ENCODE results near the gene CFAP92.
A peak's percentile ranks its signal among the peaks of the same experiment; 100 is the strongest.

The CFAP92 gene

DNA sequence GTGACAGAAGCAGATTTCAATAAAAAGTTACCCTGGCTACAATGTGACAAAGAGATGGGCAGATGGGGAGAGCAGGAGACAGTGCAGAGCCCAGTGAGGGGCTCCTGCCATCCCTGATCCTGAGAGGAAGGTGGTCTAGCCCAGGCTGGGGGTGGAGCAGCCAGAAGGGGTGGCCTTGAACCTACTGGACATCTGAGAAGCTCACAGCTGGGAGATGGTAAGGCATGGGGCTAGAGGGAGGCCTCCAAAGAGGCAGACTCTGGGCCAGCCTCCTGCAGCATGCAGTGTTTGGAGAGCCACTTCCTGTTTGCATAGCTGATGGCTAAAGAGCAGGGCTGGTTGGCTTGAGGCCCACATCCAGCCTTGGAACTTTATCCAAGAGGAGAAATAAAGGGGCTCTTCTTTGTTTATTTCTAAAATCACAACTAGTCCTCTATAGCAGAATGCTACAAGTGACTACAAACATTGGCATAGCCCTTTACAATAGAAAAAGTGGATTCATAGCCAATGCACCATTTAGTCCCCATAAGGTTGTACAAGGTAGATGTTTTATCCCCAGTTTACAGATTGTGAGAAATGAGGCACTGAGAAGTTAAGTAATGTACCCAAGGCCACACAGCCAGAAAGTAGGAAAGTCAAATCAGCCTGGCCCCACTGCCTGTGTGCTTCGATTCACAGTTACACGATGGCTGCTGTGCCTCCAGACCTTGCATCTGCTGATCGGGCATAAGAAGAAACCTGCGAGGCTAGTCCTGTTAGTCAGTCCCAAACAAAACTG, 11.8 kb upstream of the CFAP92 start:
- DNase-seq, result no peak

DNA sequence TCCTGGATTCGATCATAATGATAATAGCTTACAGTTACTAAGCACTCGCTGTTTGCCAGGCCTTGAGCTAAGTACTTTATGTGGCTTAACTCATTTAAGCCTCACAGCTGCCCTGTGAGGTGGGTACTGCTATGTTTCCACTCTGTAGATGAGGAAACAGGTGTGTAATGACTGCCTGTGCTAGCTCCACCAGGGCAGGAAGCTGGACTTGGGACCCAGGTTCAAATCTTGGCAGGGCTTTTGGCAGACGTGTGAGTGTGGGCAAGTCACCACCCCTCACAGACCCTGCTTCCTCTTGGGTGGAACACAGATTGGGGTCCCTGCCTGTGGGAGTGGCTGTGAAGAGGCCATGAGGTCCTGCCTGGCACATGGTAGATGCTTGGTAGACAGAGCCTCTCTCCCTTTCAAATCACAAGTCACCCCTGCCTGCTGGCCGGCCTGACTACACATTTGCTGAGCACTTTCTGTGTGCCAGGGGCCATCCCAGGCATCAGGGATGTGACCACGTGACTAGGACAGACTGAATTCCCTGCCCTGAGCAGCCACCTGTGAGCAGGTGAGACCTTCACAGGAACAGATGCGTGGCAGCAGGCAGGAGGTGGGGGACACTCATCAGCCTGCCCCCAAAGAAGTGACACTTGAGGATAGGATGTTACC, 10.9 kb upstream of the CFAP92 start:
- no peak for DNase-seq

DNA sequence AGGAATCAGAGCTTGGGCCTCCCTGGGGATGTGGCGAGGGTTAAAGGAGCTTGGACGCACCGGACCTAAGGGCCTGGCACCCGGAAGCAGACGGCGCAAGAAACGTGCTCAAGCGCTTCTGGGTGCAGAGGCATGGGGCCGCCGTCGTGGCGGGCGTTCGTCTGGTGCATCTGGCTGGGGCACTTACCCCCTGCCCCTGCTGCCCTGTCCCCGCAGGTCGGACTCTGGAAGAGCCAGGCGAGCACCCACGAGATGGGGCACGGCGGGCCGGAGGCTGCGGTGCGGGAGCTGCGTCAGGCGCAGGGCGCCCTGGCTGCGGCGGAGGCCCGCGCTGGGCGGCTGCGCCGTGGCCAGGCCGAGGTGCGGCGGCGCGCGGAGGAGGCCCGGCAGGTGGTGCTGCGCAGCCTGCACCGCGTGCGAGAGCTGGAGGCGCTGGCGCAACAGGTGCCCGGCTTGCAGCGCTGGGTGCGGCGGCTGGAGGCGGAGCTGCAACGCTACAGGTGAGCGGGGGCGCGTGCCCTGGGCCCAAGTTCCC, 9.8 kb upstream of the CFAP92 start:
- no peak for DNase-seq

DNA sequence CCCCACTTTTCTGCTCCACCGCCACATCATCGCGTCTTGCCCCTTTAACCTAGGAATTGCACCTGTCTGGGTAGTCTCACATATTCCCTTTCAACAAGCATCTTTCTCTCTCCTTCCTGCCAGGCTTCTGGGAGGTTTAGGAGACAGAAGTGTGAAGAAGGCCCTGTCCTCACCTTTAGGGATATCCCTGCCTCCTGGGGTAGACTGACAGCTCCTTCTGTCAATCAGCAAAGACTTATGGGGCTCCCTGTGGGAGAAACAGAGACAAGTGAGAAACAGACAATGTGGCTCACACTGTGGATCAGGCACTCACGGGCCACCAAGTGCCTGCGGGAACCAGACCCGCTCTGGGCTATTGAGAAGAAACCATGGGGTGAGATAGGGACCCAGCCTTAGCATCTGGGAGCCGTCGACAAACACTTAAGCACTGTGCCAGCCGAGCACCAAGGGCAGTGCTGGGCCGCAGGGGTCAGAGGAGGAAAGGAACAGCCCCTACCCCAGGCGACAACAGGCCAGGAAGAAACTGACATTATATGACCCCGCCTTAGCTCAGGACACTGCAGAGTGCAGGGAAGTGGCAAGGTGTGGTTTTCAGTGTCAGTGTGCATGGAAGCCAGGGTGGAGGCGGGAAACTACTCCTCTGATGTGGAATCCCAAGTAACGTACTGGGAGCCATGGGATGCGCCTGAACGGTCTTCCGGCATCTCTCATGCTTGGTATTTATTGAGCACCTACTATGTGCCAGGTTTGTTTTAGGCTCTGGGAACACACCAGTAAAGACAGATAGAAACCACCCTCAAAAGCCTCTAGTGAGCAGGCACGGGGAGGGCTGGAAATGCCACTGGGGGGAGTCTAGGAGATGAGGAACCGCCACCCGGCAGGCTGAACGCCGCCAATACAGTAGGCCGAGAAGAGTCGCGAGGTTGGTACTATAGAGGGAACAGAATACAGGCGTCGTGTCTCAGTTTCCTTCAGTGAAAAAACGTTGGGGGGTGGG, 9.0 kb upstream of the CFAP92 start:
- DNase-seq, result no peak

DNA sequence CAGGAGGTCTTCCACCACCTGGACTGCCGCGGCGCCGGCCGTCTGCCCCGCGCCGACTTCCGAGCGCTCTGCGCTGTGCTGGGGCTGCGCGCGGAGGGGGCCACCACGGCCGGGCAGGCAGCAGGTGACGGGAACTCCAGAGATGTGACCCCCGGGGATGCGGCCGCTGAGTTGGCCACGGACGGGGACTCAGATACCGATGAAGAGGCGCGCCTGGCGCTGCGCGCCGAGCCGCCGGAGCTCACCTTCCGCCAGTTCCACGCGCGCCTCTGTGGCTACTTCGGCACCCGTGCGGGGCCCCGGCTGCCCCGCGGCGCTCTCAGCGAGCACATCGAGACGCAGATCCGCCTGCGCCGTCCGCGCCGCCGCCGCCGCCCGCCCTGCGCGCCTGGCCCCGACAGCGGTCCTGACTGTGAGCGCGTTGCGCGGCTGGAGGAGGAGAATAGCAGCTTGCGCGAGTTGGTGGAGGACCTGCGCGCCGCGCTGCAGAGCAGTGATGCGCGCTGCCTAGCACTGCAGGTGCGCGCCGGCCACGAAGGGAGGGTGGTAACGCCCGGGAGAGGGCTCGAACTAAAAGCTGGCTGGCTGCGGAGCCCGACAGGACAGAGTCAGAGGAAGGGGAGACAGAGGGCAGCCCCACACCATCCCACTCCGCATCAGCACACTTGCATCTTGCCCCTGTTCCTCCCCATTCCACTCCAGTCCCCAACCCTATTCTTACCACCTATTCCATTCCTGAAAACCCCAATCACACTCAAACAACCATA, 8.1 kb upstream of the CFAP92 start:
- DNase-seq, result no peak

DNA sequence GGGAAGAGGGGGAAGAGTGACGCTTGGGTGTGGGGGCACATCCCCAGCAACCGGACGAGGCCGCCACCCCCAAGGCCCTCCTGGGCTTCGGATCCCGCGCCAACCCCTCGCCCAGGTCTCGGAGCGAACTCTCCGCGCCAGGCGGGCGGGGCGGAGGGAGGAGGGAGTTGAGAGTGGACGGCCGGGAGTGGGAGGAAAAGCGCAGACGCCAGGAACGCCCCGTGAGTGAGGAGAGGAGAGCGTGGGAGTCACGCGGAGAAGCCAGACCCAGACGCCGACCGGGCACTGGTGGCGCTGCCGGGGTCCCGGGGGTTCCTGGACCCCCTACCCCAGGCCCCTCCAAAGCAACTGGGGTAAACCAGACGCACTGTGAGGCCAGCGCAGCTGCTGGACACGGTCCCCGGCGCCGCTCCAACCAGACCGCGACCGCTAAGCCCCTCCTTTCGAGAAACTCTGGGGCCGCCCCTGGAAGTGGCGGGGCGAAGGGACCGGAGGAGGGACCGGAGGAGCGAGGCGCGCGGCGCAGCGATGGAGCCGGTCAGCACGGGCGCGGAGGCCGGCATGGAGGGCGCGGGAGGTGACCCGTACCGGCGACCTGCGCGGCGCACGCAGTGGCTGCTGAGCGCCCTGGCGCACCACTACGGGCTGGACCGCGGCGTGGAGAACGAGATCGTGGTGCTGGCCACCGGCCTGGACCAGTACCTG, 7.4 kb upstream of the CFAP92 start, which contains the start of gene EFCC1:
EFCC1 (plus strand) TSS at position 204 of the 705 bp plus-strand sequence; CDS start at position 529, 325 bp downstream.
- DNase-seq, result peak; percentile 74

DNA sequence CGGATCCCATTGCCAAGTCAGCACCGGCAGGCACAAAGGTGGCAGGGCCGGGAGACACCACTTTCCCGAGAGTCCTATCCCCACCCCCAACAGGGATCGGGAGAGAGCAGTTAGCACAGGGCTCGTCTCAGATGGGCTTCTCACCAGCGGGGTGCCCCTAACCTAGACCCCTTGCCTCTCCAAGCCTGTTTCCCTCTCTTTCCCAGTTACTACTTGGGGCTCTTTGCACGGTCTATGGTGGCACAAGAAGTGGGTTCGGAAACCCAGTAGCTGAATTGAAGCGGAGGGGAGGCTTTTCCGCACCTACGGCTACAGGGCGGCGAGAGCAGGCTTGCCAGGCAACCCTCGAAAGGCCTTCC, 6.8 kb upstream of the CFAP92 start:
- no peak for DNase-seq

DNA sequence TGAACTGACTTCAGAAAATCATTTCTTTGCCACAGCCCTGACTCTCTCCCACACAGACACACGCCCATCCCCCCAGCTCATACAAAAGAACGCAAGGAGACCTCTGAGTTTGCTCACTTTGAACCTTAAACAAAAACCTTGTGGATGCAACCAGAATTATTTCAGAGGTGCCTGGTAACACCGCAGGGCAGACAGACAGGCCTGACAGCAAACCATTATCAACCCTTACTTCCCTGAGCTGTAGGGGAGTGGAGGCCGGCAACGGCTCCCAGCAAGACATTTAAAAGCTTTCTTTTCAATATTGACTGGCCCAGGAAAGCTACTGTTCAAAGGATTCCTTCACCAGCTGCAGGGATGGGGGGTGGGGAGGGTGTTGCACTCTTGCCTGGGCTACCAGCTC, 5.2 kb upstream of the CFAP92 start:
- no peak for DNase-seq

DNA sequence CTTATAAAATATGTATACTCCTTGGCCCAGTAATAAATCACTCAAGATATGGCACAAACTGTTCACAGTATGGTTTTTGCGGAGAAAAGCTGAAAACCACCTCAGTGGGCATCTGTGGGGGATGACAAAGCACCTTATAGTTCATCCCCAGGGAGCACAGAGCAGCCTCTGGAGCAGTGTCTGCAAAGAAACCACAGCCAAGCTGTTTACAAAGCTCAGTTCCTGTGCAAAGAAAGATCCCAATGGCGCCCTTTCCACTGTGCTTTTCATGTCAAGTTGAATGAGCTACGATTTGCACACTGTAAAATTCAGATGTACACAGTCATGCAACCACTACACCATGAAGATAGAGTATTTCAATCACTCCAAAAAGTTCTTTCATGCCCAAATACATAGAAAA, 4.7 kb upstream of the CFAP92 start:
- no peak for DNase-seq

DNA sequence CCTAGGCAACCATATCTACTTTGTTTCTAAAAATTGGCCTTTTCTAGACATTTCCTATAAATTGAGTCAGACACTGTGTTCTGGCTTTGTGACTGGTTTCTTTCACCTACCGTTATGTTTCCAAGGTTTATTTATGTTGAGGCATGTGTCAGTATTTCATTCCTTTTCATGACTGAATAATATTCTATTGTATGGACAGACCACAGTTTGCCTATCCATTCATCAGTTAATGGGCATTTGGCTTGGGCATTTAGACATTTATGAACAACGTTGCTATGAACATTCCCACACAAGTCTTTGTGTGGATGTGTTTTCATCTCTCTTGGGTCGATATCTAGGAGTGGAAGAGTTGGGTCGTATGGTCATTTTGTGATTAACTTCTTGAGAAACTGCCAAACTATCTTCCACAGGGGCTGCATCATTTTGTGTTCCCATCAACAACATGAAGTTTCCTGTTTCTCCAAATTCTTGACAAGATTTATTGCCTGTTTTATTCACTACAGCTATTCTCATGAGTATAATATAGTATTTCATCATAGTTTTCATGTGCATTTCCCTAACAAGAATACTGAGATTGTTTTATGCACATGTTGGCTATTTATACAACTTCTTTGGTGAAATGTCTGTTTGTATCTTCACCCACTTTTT, 3.7 kb upstream of the CFAP92 start:
- no peak for DNase-seq

DNA sequence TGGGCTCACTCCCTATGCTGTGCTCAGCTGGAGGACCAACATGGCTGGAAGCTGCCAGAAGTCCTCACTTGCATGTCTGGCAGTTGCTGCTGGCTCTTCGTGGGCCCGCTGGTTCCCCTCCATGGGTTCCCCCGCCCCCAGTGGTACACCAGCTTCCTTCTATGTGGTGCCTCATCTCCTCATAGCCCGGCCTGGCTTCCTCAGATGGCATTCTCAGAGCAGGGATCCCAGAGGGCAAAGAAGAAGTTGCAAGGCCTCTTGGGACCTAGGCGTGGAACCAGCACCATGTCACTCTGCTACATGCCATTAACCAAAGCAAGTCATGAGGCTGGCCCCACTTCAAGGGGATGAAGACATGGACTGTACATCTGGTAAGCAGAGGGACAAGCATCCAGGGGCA, 2.9 kb upstream of the CFAP92 start:
- no peak for DNase-seq

DNA sequence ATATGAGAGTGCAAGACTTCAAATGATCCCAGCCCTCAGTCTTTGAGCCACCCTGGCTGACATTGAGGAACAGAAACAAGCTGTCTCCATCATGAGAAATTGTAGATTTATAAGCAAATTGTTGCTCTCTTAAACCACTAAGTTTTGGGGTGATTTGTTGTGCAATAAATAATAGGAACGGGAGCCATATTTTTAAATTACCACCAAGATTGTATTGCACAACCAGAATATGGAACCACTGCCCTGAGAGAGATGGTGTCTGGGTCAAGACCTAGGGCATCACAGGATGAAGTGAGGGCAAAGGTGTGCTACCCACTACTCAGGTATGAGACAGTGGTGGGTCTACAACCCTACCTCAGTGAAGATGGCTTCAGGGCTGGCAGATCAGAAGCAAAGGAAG, 2.3 kb upstream of the CFAP92 start:
- DNase-seq, result no peak

DNA sequence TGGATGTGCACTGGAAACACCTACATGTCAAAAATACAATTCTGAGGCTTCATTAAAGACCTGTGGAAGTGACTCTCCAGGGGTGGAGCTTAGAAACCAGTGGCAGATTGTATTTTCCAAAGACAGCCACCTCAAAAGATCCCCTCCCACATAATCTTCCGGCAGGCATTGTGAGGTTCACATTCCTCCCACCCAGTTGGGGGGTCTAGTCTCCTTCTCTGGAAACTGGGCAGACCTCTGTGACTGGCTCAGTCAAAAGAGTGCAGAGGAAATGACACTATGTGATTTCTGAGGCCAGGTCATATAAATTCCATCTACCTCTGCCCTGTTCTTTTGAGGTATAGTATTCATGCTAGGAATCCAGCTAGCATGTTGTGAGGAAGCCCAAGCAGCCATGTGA, 1.9 kb upstream of the CFAP92 start:
- no peak for DNase-seq

DNA sequence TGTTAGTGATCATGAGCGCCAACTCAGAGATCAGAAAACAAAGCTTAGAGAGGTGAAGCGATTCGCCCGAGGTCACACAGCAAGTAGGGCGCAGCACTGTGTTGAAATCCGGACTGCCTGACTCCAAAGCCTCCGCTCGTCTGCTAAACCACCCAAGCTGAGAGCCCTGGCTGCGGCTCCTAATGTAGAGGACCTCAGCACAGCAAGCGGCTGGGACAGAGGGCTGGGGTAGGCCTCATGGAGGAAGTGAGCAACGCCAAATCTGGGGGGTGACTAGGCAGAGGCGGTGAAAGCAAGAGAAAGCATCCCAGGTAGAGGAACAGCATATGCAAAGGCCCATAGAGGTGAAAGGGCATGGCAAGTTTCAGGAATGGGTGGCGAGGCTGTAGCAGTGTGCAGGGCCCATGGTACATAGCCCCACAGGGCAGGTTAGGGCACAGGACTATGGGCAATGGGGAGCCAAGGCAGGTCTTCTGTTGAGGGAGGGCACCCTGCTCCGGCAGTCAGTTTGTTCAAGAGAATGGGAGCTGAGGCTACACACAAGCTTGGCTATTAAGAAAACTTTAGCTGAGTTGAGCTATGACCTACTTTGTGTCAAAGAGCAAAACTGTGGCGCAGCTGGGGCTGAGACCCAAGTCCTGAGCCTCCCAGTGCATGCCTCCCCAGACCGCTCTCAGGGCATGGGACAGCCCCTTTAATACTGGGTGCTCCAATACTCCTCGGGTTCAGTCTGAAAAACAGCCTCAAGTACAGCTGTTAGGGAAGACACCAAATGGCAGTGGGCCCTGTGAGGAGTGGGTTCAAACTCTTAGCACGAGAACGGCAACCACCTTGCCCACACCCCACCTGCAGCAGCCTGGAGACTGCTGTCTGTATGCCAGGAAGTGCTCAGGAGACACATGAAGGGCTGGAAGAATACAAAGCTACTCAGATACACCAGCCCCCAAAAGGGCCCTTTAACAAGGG, 988 bp upstream of the CFAP92 start:
- DNase-seq, result no peak

DNA sequence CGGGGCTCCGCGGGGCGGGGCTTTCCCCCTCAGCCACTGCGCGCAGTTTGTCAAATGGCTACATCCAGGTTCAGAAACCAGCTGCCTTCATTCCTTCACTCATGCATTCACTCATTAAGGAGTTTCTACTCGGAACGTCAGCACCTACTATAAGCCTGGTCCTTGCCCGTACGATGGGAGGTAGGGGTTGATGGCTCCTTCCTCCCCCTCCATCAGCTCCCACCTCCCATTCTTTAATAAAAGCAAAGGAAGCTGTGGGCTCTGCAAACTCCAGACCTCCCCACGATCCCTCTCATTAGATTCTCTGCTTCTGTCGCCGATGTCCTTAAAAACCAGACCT, 267 bp upstream of the CFAP92 start:
- DNase-seq, result no peak

DNA sequence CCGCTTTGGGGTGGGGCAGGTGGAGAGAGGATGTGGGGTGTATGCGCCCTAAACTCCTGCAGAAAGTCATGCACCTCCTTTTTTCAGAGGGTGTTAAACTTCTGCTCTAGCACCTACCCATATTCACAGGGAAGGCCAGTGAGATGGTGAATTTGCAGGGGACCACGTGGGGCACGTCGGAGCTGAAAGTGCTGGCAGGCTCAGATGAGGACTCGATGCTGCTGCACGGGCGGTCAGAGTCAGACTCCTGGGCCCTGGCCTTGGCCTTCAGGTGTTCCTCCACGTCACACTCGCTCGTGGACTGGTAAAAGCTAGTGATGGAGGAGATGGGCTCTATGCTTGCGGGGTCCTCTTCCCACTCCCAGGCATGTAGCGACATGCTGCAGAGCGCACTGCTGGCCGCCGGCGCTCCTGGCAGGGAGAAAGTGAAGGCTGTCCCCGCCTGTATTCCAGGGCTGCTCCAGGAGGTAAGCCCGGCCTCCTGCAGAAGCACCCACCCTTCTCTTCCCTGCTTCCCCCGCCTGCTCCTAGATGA, 883 bp downstream of the CFAP92 start:
- DNase-seq, result no peak

DNA sequence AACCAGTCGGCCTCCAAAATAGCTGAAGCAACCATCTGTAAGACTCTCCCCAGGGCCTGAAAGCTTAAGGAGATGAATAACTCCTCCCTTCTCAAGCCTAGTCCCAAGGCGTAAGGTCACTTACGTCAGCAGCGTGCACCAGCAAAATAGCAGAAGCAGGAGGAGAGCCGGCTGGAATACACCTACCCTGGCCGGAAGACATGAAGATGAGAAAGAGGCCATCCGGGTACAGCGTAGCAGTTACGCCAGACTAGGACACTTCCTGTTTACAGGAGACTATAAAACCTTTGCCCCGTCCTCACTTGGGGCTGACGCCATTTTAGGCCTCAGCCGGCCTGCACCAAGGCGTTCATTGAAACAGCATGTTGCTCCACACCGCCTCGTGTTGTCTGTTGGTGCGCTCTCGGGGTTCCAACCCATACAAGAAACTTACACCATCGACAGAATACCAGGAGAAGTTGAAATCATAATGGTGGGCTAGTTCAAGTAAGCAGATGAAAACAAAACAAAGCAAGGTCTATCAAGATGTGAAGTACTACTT, 2.5 kb downstream of the CFAP92 start:
- no peak for DNase-seq

DNA sequence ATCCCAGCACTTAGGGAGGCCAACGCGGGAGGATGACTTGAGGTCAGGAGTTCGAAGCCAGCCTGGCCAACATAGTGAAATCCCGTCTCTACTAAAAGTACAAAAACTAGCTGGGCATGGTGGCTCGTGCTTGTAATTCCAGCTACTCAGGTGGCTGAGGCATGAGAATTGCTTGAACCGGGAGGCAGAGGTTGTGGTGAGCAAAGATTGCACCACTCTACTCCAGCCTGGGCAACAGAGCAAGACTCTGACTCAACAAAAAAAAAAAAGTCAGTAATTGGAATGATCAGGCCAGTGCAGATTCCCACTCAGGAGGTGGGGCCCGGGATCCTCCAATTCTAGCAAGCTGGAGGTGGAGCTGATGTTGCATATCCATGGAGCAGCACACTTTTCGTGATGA, 5.6 kb downstream of the CFAP92 start:
- no peak for DNase-seq

DNA sequence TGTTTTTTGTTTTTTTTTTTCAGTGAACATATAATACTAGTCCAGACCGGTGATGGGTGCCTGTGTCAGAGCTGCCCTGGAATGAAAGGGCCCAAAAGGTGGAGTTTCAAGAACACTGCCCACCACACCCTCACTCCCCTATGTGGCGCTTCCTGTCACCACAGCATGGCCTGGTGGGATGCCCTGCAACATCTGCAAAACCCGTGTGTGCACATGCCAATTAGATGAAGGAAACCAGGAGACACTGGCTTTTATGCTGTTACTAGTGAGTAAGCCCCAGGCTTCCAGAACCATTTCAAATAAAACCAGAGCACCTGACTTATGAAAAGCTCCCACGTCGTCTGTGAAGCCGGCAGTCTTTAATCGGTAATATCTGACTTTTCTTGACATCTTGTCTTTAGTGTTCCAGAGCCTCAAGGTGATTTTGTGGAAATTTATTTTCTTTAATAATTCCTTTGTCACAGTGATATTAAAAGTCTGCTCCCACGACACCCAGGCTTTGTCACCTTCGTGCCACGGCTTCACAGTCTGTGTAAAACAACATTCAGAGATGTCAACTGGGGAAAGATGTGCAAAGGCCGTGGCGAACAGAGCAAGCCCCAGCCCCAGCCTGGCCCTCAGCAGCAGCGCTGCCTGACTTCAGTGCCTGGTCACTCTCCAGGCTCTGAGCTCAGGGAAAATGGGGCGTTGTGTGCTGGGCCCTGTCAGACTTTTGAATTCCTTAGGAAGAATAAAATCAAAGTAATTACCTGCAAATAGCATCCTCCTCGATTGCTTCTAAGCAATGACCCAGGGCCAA, 6.4 kb downstream of the CFAP92 start:
- no peak for DNase-seq

Data from left hindlimb (tissue), 1 donor.